AG10803 (cell line): Measurements from ENCODE around the gene MPP4.

Experiments
- DNase-seq: peaks from one replicate; pipeline ENCODE4 v3.0.0; 2010; ENCODE audit warnings: low read depth
- H3K4me3 ChIP-seq: 2 replicates; pipeline ENCODE4 v1.5.1; 2011; ENCODE audit warnings: mild to moderate bottlenecking, low read length, control low read depth
- CTCF ChIP-seq: conservative IDR thresholded peaks from 2 replicates; pipeline ENCODE4 v1.5.1; 2011; ENCODE audit warnings: mild to moderate bottlenecking, low read length, control low read depth, inconsistent platforms

Gene MPP4

DNA sequence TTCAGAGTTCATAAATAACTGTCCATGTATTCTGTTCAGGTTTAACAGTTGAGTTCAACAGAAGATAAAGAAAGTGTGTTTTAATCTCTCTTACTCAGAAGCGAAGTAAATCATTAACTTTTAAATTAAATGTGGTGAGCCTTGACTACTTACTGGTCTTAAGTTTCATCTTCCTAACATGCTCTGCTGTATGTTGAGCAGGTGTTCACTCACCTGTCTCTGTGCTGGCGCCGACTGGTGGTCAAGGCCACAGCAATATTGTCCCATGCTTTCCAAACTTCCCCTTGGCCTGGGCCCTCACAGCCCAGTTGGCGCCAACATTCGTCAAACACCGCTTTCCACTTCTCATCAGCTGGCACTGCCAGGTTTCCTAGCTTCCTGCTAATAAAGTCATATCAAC is 17.0 kb upstream of the MPP4 start:
- no peak for DNase-seq
- no peak overlapping the region for H3K4me3 ChIP-seq
- TF ChIP-seq CTCF = no peak

DNA sequence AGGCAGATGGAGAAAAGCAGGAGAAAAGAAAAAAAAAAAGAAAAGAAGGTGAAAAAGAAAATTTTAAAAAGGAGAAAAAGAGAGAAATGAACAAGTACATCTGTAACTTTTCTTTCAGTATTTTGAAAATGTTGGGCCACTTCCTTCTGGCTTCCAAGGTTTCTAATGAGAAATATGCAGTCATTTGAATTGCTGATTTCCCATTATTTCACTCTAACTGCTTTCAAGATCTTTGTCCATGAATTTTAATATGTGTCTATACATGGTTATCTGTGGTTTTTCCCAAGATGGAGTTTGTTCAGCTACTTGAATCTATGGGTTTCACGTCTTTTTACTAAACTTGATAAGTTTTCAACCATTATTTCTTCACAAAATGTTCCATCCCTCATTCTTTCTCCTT is 14.3 kb upstream of the MPP4 start:
- H3K4me3 ChIP-seq = no peak overlapping the region
- TF ChIP-seq CTCF = no peak
- DNase-seq = no peak

DNA sequence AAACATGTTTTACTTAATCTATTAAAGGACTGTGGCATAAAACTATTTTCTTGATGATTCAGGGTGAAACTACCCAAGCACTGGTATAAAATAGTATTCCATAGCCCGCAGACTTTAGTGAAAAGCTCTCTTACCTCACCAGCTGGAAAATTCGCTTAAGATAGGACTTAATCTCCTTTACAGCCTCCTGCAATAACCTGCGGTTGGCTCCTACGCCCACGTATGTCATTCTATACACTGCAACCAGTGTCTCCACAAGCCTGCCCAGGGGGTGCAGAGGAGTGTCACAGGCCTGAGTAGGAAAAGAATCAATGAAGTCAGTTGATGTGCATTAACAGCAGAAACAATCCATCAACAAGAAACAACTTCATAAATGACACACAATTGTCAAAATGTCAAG is 11.3 kb upstream of the MPP4 start:
- no peak overlapping the region for H3K4me3 ChIP-seq
- DNase-seq = no peak
- TF ChIP-seq CTCF = no peak

- H3K4me3 ChIP-seq = no peak overlapping the region
- no peak for TF ChIP-seq CTCF
- DNase-seq = no peak
Observed at GRCh38 chr2:201709049-201709448, 10.6 kb upstream of the MPP4 start.

DNA sequence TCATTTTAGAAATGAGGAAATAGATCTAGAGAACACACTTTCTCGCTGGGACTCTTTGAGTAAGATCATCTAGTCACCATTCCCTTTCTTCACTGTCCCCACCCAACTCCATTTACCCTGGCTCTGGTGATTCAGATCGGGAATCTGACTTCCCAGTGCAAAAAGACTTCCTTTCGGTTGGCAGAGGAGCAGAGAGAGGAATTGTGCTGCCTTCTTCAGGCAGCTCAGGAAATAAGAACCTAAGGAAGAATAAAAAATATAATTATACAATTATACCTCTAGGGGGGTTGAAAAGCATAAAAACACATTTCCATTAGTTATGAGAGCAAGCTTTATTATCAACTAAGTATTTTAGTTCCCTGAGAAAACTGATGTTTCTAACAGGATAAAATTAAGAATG is 9.3 kb upstream of the MPP4 start:
- TF ChIP-seq CTCF = peak; percentile 57
- DNase-seq = peak; percentile 73
- no peak overlapping the region for H3K4me3 ChIP-seq

DNA sequence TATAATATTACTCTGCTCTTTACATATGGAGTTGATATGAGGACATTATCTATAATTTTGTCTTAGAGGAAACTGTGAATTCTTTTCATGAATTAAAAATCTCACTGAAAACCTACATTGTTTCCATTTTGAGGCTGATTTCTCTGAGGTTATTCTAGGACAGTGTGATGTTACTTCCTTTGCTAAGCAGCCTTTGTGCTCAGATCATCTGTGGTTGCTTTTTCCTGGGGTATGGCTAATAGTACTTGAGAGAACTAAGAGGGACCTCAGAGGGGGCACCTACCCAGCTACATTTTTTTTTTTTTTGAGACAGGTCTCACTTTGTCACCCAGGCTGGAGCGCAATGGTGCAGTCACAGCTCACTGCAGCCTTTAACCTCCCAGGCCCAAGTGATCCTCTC is 8.7 kb upstream of the MPP4 start:
- TF ChIP-seq CTCF = no peak
- H3K4me3 ChIP-seq = no peak overlapping the region
- no peak for DNase-seq

- no peak overlapping the region for H3K4me3 ChIP-seq
- no peak for TF ChIP-seq CTCF
- DNase-seq = no peak
Observed at GRCh38 chr2:201704536-201704935, 6.1 kb upstream of the MPP4 start.
